GM19023 (cell line): Measurements from ENCODE around the gene BAIAP2.

Experiments
- ATAC-seq: cut with Tn5 transposase; IDR thresholded peaks from one replicate; pipeline ENCODE4 v1.9.1; 2021; ENCODE audit warnings: mild to moderate bottlenecking, moderate library complexity; ENCODE audit not compliant: unreplicated experiment

BAIAP2 gene

GRCh38 chr17:81036197-81036941 is 1.4 kb downstream of the BAIAP2 start:
- ATAC-seq: no peak

- ATAC-seq: no peak
These were observed 2.3 kb downstream of the BAIAP2 start for GRCh38 chr17:81037026-81037797.

GRCh38 chr17:81037798-81038733 is 3.1 kb downstream of the BAIAP2 start:
- ATAC-seq: no peak

- ATAC-seq: no peak
These were observed 4.1 kb downstream of the BAIAP2 start for GRCh38 chr17:81039096-81039495.

- ATAC-seq: no peak
These were observed 5.2 kb downstream of the BAIAP2 start for GRCh38 chr17:81039854-81040758.

GRCh38 chr17:81040791-81041337 is 5.9 kb downstream of the BAIAP2 start:
- no peak for ATAC-seq

- no peak for ATAC-seq
These were observed 7.7 kb downstream of the BAIAP2 start for GRCh38 chr17:81042606-81043005.

DNA sequence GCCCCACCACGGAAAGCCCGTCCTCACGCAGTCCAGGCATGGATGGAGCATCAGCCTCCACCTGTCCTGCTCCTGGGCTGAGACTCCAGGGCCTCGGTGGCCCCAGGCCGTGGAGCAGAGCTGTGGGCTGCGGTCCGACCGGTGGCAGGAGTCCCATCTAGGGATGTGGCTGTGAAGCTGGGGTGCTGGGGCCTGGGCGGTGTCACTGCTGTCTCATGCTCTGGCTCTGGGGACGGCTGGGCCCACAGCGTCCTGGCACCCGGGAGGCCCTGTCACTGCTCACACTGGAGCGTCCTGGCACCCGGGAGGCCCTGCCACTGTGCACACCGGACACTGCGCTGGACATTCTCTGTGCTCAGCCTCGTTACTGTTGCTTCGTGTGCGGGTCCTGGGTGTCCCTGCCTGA is 8.4 kb downstream of the BAIAP2 start:
- no peak for ATAC-seq

GRCh38 chr17:81043725-81044427 is 8.9 kb downstream of the BAIAP2 start:
- no peak for ATAC-seq

DNA sequence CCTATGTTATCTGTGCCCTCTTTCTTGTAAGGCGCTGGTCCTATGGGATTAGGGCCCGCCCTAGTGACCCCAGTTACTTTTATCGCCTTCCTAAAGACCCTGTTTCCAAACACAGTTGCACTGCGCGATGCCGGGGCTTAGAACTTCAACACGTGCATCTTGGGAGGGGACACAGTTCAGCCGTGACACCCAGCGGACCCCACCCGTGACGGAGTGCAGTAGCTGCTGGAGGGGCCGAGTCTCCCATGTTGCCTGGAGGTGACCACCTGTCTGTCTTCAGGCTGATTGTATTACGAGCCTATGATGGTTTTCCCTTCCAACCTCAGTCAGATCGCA is 9.4 kb downstream of the BAIAP2 start:
- no peak for ATAC-seq

GRCh38 chr17:81044764-81045589 is 10.0 kb downstream of the BAIAP2 start:
- no peak for ATAC-seq

DNA sequence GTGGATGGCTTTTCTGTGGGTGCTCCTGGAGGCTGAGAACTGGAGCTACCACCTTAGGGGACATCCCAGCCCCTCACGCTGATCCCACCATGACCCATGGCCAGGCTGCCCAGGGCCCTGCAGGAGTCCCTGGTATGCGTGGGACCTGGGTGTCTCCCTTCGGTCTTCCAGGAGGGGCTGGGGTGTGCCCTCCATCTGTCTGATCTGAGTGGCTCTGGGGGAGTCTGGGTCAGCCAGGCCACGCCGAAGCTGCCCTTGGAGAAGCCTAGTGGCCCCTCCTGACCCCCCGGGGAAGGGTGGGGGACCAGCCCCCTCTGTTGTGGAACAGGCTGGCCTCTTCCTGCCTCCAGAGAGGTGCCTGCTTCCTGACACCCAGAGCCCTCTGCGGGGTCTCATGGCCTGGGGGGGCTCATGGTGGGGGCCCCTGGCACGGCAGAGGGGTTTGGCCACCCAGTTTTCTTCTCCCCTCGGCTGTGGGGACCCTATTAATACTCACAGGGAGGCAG is 10.7 kb downstream of the BAIAP2 start:
- no peak for ATAC-seq

DNA sequence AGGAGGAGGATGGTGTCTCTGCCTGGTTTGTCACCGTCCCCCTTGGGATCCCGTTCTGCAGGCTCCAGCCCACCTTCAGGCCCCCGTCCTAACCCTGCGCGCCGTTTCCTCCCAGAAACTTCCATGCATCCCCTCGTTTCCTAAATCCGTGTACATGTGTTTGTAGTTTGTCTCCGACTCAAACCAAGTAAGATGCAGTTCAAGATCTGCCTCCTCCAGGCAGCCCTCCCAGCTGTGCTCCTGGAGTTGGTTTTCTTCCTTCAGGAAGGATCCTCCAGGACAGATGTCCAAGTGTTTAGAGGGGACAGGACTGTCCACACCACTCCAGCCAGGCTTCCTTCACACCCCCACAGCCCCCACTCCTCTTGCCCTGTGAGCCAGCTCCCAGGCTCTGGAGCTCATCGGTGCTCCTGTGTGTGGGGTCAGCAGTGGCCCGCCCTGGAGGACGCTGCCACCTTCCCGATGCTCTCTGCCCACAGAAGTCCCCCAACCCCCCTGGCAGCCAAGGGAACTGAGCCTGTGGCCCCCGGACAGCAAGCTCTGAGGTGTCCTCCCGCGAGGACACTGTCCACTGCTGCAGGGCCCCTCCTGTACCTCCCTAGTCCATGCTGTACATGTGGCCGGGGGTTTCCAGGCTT is 11.3 kb downstream of the BAIAP2 start:
- ATAC-seq: no peak

DNA sequence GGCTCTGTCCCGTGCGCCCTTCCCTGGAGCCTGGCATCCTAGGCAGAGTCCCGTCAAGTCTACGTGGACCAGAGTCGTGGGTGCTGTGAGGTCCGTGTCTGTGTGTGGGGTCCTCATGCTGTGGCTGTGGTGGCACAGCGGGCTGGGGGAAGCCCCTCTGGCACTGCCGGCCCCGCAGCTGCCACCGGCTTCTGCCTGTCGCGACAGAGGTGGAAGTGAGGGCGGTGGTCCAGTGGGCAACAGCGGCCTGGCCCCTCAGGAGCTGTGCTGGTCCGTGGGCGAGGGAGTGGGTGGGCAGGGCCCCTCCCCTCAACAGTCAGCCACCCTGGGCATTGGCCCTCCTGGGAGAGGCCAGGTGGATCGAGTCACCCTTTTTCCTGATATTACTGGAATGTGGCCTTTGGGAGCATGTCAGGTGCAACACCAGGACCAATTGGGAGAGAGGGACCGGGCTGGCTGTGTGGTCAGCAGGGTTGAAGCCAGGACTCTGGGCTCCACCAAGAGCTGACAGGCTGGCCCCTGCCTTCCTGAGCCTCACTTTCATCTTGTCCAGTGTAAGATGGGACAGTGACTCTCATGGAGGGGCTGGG is 11.9 kb downstream of the BAIAP2 start:
- no peak for ATAC-seq

DNA sequence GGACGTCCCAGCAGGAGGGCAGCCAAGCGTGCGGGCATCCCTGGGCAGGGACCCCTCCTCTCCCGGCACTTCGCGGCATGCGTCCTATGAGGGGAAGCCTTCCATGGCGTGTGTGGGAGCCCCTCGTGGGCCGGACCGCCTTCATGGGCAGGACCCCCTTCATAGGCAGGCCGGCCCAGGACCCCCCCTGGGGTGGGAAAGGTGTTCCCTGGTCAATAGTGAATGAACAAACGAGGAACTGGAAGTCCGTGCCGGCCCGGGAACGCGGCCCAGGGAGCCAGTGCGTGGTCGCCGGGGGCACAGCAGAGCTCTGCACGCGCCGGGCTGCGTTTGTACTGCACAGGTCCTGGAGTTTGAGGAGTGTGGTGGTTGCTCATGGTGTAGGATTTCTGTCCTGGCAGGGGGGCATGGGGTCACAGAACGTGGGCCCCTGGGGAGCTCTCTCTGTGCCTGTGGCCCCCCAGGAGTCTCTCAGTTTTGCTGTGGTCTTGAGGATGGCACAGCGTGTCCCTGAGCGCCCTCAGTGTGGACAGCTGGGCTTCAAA is 13.9 kb downstream of the BAIAP2 start:
- no peak for ATAC-seq

GRCh38 chr17:81049372-81049911 is 14.5 kb downstream of the BAIAP2 start:
- no peak for ATAC-seq

DNA sequence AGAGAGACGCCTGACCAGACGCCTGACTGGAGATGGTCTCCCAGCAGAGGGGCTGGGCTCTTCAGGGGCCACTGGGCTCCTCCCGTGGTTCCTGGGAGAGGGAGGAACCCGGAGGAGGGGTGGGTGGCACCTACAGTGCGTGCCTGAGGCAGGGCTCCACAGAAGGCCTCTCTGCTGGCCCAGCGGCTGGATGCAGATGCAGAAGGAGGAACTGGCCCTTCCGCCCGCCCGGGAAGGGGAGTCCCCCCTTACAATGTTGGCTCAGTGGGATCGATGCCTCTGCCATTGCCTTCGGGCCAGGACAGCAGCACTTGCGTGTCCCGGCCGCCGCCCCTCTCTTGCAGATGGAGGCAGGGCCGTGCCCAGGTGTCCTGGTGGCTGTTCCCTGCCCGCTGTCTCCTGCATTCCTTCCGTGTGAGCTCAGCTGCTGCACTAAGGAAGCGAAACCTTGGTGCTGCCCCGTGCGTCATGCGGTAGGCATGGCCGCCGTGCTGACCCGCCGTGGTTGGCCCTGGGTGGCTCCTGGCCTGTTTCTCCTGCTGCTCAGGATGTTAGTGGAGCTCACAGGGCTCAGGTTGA is 15.1 kb downstream of the BAIAP2 start:
- no peak for ATAC-seq
